C4-2B (cell line): Measurements from ENCODE around the gene CRELD2.

Experiments
- ZFX ChIP-seq: fragments of 450-650 bp; IDR thresholded peaks from 2 replicates; pipeline ENCODE4 v1.6.1; 2017
- TF ChIP-seq, protein P1 (sequence below): fragments of 450-650 bp; conservative IDR thresholded peaks from 2 replicates; pipeline ENCODE4 v1.5.1; 2017; ENCODE audit warnings: mild to moderate bottlenecking

GRCh38 chr22:49914256-49914655 lies 4.2 kb upstream of the CRELD2 start:
- TF ChIP-seq, protein P1, sequence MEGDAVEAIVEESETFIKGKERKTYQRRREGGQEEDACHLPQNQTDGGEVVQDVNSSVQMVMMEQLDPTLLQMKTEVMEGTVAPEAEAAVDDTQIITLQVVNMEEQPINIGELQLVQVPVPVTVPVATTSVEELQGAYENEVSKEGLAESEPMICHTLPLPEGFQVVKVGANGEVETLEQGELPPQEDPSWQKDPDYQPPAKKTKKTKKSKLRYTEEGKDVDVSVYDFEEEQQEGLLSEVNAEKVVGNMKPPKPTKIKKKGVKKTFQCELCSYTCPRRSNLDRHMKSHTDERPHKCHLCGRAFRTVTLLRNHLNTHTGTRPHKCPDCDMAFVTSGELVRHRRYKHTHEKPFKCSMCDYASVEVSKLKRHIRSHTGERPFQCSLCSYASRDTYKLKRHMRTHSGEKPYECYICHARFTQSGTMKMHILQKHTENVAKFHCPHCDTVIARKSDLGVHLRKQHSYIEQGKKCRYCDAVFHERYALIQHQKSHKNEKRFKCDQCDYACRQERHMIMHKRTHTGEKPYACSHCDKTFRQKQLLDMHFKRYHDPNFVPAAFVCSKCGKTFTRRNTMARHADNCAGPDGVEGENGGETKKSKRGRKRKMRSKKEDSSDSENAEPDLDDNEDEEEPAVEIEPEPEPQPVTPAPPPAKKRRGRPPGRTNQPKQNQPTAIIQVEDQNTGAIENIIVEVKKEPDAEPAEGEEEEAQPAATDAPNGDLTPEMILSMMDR = no peak
- TF ChIP-seq ZFX = no peak
